ENCODE results near the gene ZKSCAN3.
"Not testable (repeated sequence)": the region's sequence is repeated elsewhere in the genome, so short reads cannot be mapped to it uniquely, and the experiment has no call there.

ZKSCAN3 gene

DNA sequence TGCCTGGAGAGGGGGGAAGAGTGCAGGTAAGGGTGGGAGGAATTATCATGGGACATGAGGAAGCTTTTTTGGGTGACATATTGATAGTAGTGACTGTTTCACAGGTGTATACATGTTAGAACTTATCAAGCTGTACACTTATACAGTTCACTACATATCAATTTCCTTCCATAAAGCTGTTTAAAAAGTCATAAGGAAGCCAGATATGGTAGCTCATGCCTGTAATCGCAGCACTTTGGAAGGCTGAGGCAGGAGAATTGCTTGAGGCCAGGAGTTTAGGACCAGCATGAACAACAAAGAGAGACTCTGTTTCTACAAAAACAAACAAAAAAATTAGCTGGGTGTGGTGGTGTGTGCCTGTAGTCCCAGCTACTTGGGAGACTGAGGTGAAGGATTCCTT lies 28.1 kb downstream of the ZKSCAN3 start:
- DNase-seq = no peak

- DNase-seq = no peak
Measured at GRCh38 chr6:28378644-28379043, 28.9 kb downstream of the ZKSCAN3 start.

DNA sequence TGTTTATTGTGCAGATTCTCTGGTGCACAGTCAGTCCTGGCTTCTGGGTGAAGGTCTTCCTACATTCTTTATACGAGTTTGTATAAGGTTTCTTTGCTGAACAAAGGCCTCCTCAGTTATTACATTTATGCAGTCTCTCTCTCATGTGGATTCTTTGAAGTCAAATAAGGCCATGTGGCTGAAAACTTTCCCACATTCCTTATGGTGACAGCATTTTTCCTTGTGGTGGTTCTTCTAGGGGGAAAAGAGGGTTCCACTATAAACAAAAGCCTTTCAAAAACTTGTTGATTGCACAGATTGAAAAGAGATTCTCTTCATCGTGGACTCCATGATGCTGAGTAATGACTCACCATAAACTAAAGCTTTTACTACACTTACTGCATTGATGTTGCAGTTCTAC lies 30.6 kb downstream of the ZKSCAN3 start:
- no peak for DNase-seq

DNA sequence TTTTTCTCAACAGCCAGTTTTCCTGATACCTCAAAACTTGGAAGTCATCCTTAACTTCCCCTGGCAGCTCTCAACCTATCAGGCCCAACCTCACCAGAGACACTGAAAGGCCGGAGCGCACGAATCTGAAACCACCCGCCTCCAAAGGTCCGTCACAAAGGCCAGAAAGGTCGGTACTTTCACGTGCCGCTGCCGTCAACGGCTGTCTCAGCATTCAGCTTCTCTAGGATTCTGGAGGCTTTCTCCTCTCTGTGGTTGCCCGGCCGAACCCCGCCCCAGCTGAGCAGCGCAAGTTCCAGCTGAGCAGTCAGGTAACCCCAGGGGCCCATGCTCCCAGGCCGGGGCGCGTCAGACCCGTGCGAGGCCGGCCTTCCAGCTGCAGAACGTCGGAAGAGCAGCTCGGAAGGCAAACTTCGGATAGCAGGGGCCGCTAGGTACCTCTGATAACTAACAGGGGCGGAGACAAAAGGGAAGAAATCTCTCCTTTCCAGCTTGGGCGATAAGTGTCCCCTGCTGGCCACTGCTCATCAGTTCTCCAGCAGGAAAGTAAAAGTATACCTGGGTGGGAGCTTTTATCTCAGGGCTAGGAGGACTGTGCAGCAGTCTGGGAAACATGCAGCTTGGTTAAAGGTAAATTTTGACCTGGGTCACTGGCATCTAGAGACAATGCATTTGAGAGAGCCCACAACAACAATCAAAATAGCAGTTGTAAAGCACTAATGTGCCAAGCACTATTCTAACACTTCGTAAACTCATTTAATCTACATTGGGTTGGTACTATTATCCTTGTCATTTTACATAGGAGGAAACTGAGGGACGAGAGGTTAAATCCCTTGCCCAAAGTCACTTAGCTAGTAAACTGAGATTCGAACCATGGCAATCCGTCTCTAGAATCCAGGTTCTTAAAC lies 33.7 kb downstream of the ZKSCAN3 start:
- DNase-seq = peak; percentile 48 to 76

DNA sequence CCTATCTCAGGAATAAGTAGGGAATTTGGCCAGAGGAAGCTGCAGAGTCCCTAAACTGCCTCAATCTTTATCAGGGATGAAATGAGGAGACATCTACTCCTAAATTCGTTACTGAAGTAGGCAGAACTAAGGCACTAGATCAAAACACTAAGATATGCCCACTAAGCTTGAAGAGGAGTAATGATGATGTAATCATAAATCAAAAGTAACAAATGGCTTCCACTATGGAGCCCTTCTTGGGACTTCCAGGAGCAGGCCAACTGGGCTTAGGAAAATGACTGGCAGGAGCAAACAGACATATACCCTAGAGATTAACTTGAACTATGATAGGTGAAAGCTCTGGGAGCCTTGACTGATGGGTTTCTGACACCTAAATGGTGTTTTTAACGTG lies 34.4 kb downstream of the ZKSCAN3 start:
- no peak for DNase-seq

DNA sequence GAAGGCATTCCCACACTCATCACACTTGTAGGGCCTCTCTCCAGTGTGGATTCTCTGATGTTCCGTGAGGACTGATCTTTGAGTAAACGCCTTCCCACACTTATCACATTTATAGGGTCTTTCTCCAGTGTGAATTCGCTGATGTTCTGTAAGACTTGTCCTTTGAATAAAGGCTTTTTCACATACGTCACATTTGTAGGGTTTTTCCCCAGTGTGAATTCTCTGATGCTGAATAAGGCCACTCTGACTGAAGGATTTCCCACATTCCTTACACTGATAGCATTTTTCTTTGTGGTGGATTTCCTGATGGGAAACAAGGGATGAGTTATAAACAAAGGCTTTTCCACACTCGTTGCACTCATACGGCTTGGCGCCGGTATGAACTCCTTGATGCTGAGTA lies 40.9 kb downstream of the ZKSCAN3 start:
- no peak for DNase-seq

DNA sequence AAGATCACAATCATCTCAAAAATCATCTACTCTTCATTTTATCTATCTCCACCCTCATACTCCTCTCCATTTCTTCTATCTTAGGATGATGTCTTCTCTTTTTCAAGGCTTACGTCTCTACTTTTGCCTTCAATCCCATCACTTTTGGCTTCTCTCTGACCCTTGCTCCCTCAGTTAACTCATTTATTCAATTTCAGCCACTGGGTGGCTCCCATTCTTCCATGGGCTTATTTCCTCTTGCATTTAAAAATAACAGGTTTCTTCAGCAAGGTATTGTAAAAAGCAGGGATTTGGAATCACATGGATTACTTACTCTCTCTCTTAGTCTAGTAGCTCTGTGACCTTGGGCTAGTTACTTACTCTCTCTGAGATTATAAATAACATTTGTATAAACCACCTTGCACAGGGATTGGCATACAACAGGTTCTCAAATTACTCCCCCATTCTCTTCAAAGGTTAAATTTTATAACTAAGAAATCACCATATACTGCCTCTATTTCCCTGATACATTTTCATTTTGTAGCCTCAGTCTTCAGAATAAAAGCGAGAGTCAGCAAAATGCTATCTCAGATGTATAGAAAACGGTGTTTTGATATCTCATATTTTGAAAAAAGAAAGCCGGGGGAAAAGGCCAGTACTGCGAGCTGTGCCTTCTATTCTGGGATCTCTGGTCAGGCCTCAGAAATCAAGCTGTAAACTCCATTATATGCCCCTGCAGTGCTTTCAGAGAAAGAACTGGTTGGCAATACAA lies 44.3 kb downstream of the ZKSCAN3 start:
- no peak for DNase-seq

- no peak for DNase-seq
Measured at GRCh38 chr6:28395918-28396317, 46.2 kb downstream of the ZKSCAN3 start.

GRCh38 chr6:28399350-28400121 lies 49.8 kb downstream of the ZKSCAN3 start, which contains the start of gene ZSCAN12:
Gene ZSCAN12, minus strand, starts transcription at chr6:28399747. Its CDS starts 1,342 bp downstream, at chr6:28398405.
- DNase-seq = peak; percentile 86 to 89

DNA sequence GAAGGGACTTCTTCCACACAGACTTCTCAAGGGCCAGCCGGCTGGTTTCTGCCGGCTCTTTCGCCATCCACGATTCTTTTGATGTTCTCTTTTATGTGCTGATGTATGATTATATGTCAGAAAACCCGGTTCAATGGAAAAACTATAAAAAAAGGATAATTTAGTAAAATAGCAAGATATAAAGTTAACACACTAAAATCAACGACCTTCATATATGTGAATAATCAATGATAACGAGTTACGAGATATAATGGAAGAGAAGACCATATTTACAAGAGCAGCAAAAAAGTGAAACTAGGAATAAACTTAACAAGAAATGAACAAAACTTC lies 50.3 kb downstream of the ZKSCAN3 start:
- no peak for DNase-seq

GRCh38 chr6:28401172-28401571 lies 51.4 kb downstream of the ZKSCAN3 start:
- DNase-seq = no peak

DNA sequence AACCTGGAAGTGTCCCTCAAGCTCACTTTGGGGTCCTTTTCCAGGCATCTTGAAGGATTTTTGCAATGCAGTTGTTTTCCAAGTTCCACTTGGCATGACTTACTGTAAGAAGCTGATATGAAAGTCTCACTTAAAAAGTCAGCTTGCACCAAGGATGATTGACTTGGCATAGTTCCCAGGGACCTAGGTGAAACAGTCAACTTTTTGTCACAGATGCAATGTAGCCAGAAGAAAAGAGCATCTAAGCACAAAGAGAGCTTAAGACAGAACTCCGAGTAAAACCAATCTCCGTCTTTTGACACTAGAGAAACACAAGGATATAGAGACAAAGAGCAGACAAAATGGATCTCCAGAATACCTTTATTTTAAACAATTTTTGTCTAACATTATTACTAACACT lies 52.5 kb downstream of the ZKSCAN3 start:
- no peak for DNase-seq

GRCh38 chr6:28403923-28404322 lies 54.2 kb downstream of the ZKSCAN3 start:
- DNase-seq = not testable (repeated sequence)

- no peak for DNase-seq
Measured at GRCh38 chr6:28407401-28407800, 57.7 kb downstream of the ZKSCAN3 start.

DNA sequence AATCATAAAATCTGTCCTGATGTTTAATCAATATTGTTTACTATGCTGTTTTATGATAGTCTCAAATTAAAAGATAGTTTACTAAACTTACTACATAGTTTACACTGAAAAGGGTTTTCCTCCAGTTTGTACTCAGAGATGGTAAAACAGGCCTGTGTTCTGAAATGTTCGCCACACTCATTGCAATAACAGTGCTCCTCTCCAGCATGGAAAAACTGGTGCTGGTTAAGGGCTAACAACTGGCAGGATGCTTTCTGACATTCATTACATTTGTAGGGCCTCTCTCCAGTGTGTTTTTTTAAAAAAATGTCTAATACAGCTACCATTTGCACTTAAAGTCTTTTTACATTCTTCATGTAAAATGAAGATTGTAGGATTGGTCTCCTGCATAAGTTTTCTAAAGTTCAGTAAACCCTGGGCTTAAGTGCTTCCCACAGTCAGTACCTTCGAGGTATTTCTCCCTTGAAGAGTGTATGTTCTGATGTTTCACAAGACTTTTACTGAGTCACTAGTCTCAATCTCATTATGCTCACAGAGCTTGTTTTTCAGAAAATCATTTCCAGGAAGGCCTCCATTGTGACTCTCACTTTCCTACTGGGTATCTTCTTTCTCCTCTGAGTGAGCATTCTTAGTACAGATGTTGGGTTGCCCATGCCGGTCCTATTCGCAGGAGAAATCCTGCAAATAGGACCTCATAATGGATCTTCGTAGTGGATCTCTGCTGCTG lies 58.5 kb downstream of the ZKSCAN3 start:
- DNase-seq = no peak

DNA sequence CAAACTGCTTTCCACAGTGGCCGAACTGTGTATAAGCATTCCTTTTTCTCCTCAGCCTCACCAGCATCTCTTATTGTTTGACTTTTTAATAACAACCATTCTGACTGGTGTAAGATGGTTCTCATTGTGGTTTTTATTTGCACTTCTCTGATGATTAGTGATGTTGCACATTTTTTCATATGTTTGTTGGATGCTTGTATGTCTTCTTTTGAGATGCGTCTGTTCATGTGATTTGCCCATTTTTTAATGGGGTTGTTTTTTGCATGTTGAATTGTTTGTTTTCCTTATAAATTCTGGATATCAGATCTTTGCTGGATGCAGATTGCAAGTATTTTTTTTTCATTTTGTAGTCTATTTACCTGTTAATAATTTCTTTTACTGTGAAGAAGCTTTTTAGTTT lies 61.0 kb downstream of the ZKSCAN3 start:
- no peak for DNase-seq

- no peak for DNase-seq
Measured at GRCh38 chr6:28413681-28414080, 63.9 kb downstream of the ZKSCAN3 start.

Measured in CD4-positive, alpha-beta T cell treated with Interferon alpha-2 for 1 hour (primary cell).